Endothelial cell of umbilical vein (primary cell): ENCODE measurements around the gene FAM219A. TPM values are rescaled to one million over a fixed set of nuclear protein-coding genes. Genes with fewer than 3 reads are reported as not detected.

Source experiments
- BruUV-seq: library from RNA; stranded (reverse); fragments of 400-500 nt; replicated peaks from 2 replicates; lab custom pipeline; 2021; lab: Mats Ljungman, UMichigan
- CTCF ChIA-PET: fragments of 300-600, 350-600 bp; sonication (Branson Sonifier 250); formaldehyde crosslinking; loops from one replicate; lab custom pipeline; 2021; ENCODE audit warnings: antibody characterized with exemption, inconsistent platforms; lab: Charles Lee
- POLR2A ChIA-PET: fragments of 300-600, 350-600 bp; sonication (Branson Sonifier 250); formaldehyde crosslinking; loops from one replicate; lab custom pipeline; 2021; ENCODE audit warnings: antibody characterized with exemption, inconsistent platforms; lab: Charles Lee
- DNase-seq: peaks from one replicate; pipeline ENCODE4 v3.0.0-alpha.2; 2011; ENCODE audit warnings: low read depth, low spot score
- FAIRE-seq: peaks from 2 replicates; lab custom pipeline; 2011; peaks lifted over from hg19 to GRCh38; lab: Jason Lieb, UNC
- H2AFZ ChIP-seq: 2 replicates; pipeline ENCODE4 v1.6.0; 2012; ENCODE audit warnings: low read depth, low read length, control low read depth, inconsistent platforms
- H3K27ac ChIP-seq: 2 replicates; pipeline ENCODE4 v1.5.1; 2011; ENCODE audit warnings: low read depth, mild to moderate bottlenecking, control low read depth, low read length, moderate library complexity; ENCODE audit not compliant: insufficient read depth
- H3K27me3 ChIP-seq, 2 experiments: 2 replicates each; pipeline versions ENCODE4 v1.6.0 to v1.6.1; 2011; ENCODE audit warnings: low read length in 2 of 2, mixed read lengths in 1 of 2; ENCODE audit not compliant: control insufficient read depth in 2 of 2, insufficient read depth in 2 of 2
- H3K36me3 ChIP-seq, 2 experiments: 2 replicates in 1 of 2; 3 replicates in 1 of 2; pipeline ENCODE4 v1.5.1; 2011; ENCODE audit warnings: low read length in 2 of 2, mild to moderate bottlenecking in 1 of 2, moderate library complexity in 1 of 2; ENCODE audit not compliant: control insufficient read depth in 2 of 2, insufficient read depth in 2 of 2; ENCODE audit errors: extremely low read depth in 1 of 2
- H3K4me1 ChIP-seq: 3 replicates; pipeline ENCODE4 v1.5.1; 2011; ENCODE audit warnings: mild to moderate bottlenecking, low read length; ENCODE audit not compliant: control insufficient read depth, insufficient read depth; ENCODE audit errors: extremely low read depth
- H3K4me2 ChIP-seq: 2 replicates; pipeline ENCODE4 v1.6.1; 2011; ENCODE audit warnings: low read length, control low read depth, mixed read lengths; ENCODE audit not compliant: insufficient read depth
- H3K4me3 ChIP-seq, 3 experiments: fragments of 200-600 bp in 1 of 3; sonication (generic), shearing (Covaris generic) in 1 of 3; replicated peaks in 1 of 3; 2 replicates each; pipeline ENCODE4 v1.5.1; 2011 to 2016; ENCODE audit warnings: control low read depth in 3 of 3, low read length in 3 of 3, mild to moderate bottlenecking in 2 of 3, inconsistent platforms in 1 of 3, low read depth in 1 of 3, moderate library complexity in 1 of 3; ENCODE audit not compliant: insufficient read depth in 1 of 3
- H3K79me2 ChIP-seq: 2 replicates; pipeline ENCODE4 v1.6.0; 2012; ENCODE audit warnings: low read length, inconsistent platforms; ENCODE audit not compliant: control insufficient read depth, insufficient read depth
- H3K9ac ChIP-seq: replicated peaks from 2 replicates; pipeline ENCODE3; 2011; ENCODE audit warnings: low read length, control low read depth; ENCODE audit not compliant: insufficient read depth; ENCODE audit errors: extremely low read depth
- H3K9me1 ChIP-seq: replicated peaks from 3 replicates; pipeline ENCODE4 v1.6.0; 2011; ENCODE audit warnings: mild to moderate bottlenecking, low read length; ENCODE audit not compliant: control insufficient read depth, insufficient read depth; ENCODE audit errors: extremely low read depth
- H3K9me3 ChIP-seq: replicated peaks from 2 replicates; pipeline ENCODE4 v1.5.1; 2012; ENCODE audit warnings: low read length, inconsistent platforms; ENCODE audit not compliant: control insufficient read depth, insufficient read depth
- H4K20me1 ChIP-seq: replicated peaks from 2 replicates; pipeline ENCODE3; 2011; ENCODE audit warnings: mild to moderate bottlenecking, low read length; ENCODE audit not compliant: control insufficient read depth, insufficient read depth; ENCODE audit errors: extremely low read depth
- EZH2 ChIP-seq: IDR thresholded peaks from 2 replicates; pipeline ENCODE4 v1.6.1; 2012; ENCODE audit warnings: borderline replicate concordance, low read depth, mild to moderate bottlenecking, moderate library complexity, low read length, inconsistent platforms; ENCODE audit not compliant: severe bottlenecking
- FOS ChIP-seq: IDR thresholded peaks from 2 replicates; pipeline ENCODE4 v1.6.1; 2011; ENCODE audit warnings: mild to moderate bottlenecking, low read length, moderate library complexity, borderline replicate concordance; ENCODE audit not compliant: insufficient read depth
- GATA2 ChIP-seq: IDR thresholded peaks from 2 replicates; pipeline ENCODE4 v1.7.0; 2011; ENCODE audit warnings: low read depth, mild to moderate bottlenecking, moderate library complexity, mixed read lengths, low read length; ENCODE audit not compliant: insufficient read length, insufficient read depth
- JUN ChIP-seq: IDR thresholded peaks from 2 replicates; pipeline ENCODE4 v1.6.1; 2011; ENCODE audit warnings: borderline replicate concordance, low read depth; ENCODE audit not compliant: insufficient read length, insufficient read depth
- MYC ChIP-seq: IDR thresholded peaks from one replicate; pipeline ENCODE4 v1.6.1; 2011; ENCODE audit warnings: mild to moderate bottlenecking, low read depth, low read length
- POLR2A ChIP-seq: IDR thresholded peaks from 2 replicates; pipeline ENCODE4 v1.6.1; 2012; ENCODE audit warnings: low read depth, mild to moderate bottlenecking, control low read depth, low read length
- POLR2AphosphoS5 ChIP-seq: IDR thresholded peaks from 2 replicates; pipeline ENCODE4 v1.6.1; 2012; ENCODE audit warnings: low read depth, mild to moderate bottlenecking, control low read depth, low read length, moderate library complexity; ENCODE audit not compliant: insufficient read depth
- dilution Hi-C: fragments of 300-500 bp; cut with MboI; formaldehyde crosslinking; loops from one replicate; pipeline ENCODE4 v1.15.0; 2019; ENCODE audit warnings: low sequenced_read_pairs; ENCODE audit not compliant: extremely low pct_ligation_motif_present
- intact Hi-C: fragments of 100-400 bp; cut with micrococcal nuclease; formaldehyde crosslinking; loops from one replicate; pipeline ENCODE4 v1.10.0; 2022
- polyA plus RNA-seq, 4 experiments: library from polyadenylated mRNA; depleted of rRNA in 3 of 4; stranded (reverse) in 3 of 4; unstranded in 1 of 4; fragments of >200 nt; gene quantifications; 2 replicates each; pipeline versions ENCODE4 v1.2.1 to v1.2.3, GENCODE V29; 2011 to 2012; ENCODE audit warnings: missing spikeins in 1 of 4
- total RNA-seq: library from RNA; stranded (reverse); gene quantifications from 2 replicates; pipeline ENCODE4 v1.2.3, GENCODE V29; 2021
- TF ChIP-seq, protein P1 (sequence below): IDR thresholded peaks from 2 replicates; pipeline ENCODE4 v1.6.1; 2011; ENCODE audit not compliant: insufficient read depth, insufficient read length
- TF ChIP-seq, protein P2 (sequence below), 2 donors: IDR thresholded peaks; 1 replicate in 1 of 2; 2 replicates in 1 of 2; pipeline ENCODE4 v1.5.1; 2011; ENCODE audit warnings: low read length in 2 of 2, mild to moderate bottlenecking in 2 of 2, moderate library complexity in 2 of 2, control low read depth in 1 of 2, inconsistent platforms in 1 of 2, low read depth in 1 of 2; ENCODE audit not compliant: insufficient read depth in 1 of 2; ENCODE audit errors: extremely low read depth in 1 of 2

The FAM219A gene
- total and polyA plus RNA-seq, 2 donors (not counting 3 experiments of a cell fraction or from before 2014, with no cell fraction given): 18.1 to 35.7 TPM

DNA sequence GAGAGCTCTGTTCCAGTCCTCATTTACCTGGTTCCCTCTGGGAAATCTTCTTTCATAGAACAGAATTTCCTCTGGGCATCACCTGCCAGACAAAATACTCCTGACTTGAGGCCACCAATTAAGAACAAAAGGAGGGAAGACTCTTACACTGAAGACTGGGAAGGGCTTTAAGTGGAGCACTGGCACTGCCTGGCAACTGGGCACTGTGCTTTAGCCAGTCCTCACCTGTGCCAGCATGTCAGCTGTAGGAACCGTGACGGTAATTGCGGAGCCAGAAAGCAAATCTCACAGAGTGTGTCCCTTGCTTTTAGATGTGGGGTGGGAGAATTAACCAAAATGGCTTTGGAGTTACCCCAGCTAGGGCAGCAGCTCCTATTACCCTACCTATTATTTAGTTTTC is 40.6 kb downstream of the FAM219A start:
- Histone ChIP-seq H3K36me3 (no peaks in the 10 kb centered on the region), H3K27ac (no peak overlapping the region), H3K4me3 (no peak overlapping the region), H4K20me1 (no peaks in the 10 kb centered on the region), H3K4me1 (peaks cover 11% of the 10 kb centered on the region), H3K79me2 (no peaks in the 10 kb centered on the region), H3K9me3 (no peaks in the 10 kb centered on the region), H3K4me2 (no peak overlapping the region), H3K9ac (no peak overlapping the region), H3K9me1 (no peaks in the 10 kb centered on the region), H2AFZ (no peak overlapping the region), H3K27me3 (no peaks in the 10 kb centered on the region)
- DNase-seq (no peak), FAIRE-seq (no peak)
- dilution Hi-C loops: loop anchor here (25.0 kb wide), 1 partner anchor 95 kb away; the partner anchor contains the start of gene ENHO
- TF ChIP-seq MYC (no peak), GATA2 (no peak), FOS (no peak), EZH2 (no peak), POLR2AphosphoS5 (no peak), JUN (no peak), POLR2A (no peak)
- TF ChIP-seq, protein P1, sequence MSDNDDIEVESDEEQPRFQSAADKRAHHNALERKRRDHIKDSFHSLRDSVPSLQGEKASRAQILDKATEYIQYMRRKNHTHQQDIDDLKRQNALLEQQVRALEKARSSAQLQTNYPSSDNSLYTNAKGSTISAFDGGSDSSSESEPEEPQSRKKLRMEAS: no peak
- TF ChIP-seq, protein P2, sequence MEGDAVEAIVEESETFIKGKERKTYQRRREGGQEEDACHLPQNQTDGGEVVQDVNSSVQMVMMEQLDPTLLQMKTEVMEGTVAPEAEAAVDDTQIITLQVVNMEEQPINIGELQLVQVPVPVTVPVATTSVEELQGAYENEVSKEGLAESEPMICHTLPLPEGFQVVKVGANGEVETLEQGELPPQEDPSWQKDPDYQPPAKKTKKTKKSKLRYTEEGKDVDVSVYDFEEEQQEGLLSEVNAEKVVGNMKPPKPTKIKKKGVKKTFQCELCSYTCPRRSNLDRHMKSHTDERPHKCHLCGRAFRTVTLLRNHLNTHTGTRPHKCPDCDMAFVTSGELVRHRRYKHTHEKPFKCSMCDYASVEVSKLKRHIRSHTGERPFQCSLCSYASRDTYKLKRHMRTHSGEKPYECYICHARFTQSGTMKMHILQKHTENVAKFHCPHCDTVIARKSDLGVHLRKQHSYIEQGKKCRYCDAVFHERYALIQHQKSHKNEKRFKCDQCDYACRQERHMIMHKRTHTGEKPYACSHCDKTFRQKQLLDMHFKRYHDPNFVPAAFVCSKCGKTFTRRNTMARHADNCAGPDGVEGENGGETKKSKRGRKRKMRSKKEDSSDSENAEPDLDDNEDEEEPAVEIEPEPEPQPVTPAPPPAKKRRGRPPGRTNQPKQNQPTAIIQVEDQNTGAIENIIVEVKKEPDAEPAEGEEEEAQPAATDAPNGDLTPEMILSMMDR (IDR thresholded peaks at IDR 0.05; ENCODE audit: extremely low read depth in 1 of 2, insufficient read depth in 1 of 2, low read depth in 1 of 2, low read length in 2 of 2): no peak
- intact Hi-C loops: no loop called here
- no TSS peak for BruUV-seq
- ChIA-PET POLR2A (no interaction called here), CTCF (interaction anchor here (0.6 to 2.2 kb wide), 3 partner anchors 14 to 173 kb away, joined by 3 to 16 read pairs (median 5); no protein-coding TSS in a partner anchor)
